OCI-LY7 (cell line): ENCODE measurements around the gene UTP20. TPM values are rescaled to one million over a fixed set of nuclear protein-coding genes. Genes with fewer than 3 reads are reported as not detected.

ENCODE experiments used
- BruUV-seq: library from RNA; stranded (reverse); fragments of 400-500 nt; replicated peaks from 2 replicates; lab custom pipeline; 2021; lab: Mats Ljungman, UMichigan
- CTCF ChIA-PET: fragments of 300-600 bp; sonication (Branson Sonifier 250); formaldehyde crosslinking; loops from one replicate; lab custom pipeline; 2022; ENCODE audit warnings: antibody characterized with exemption; ENCODE audit not compliant: unreplicated experiment; lab: Charles Lee
- POLR2A ChIA-PET: fragments of 300-600 bp; sonication (Branson Sonifier 250); formaldehyde crosslinking; loops from one replicate; lab custom pipeline; 2022; ENCODE audit warnings: antibody characterized with exemption; lab: Charles Lee
- DNase-seq: peaks from one replicate; pipeline ENCODE4 v3.0.0-alpha.2; 2015; ENCODE audit warnings: low spot score
- H2AFZ ChIP-seq: fragments of 200-600 bp; sonication (generic), shearing (Covaris generic); 2 replicates; pipeline ENCODE4 v1.6.1; 2014; ENCODE audit warnings: mild to moderate bottlenecking, antibody characterized with exemption, low read length, moderate library complexity
- H3K27ac ChIP-seq: fragments of 200-600 bp; sonication (generic); 2 replicates; pipeline ENCODE4 v1.5.1; 2014; ENCODE audit warnings: mixed run types, low read depth, mild to moderate bottlenecking, moderate library complexity, low read length, inconsistent platforms; ENCODE audit not compliant: poor library complexity, severe bottlenecking
- H3K36me3 ChIP-seq: fragments of 200-600 bp; sonication (generic); 2 replicates; pipeline ENCODE4 v1.6.1; 2014; ENCODE audit warnings: mild to moderate bottlenecking, antibody characterized with exemption, low read length, moderate library complexity, mixed read lengths; ENCODE audit not compliant: insufficient read depth
- H3K4me1 ChIP-seq: fragments of 200-600 bp; sonication (generic); 2 replicates; pipeline ENCODE4 v1.5.1; 2014; ENCODE audit warnings: mild to moderate bottlenecking, low read length; ENCODE audit not compliant: insufficient read depth, poor library complexity, severe bottlenecking
- H3K4me2 ChIP-seq: fragments of 200-600 bp; sonication (generic); 2 replicates; pipeline ENCODE4 v1.6.1; 2014; ENCODE audit warnings: mild to moderate bottlenecking, low read length
- H3K4me3 ChIP-seq: fragments of 200-600 bp; sonication (generic); 2 replicates; pipeline ENCODE4 v1.5.1; 2014; ENCODE audit warnings: mild to moderate bottlenecking, low read depth, low read length; ENCODE audit not compliant: poor library complexity, severe bottlenecking
- H3K79me2 ChIP-seq: fragments of 200-600 bp; sonication (generic); 2 replicates; pipeline ENCODE4 v1.6.1; 2016; ENCODE audit warnings: low read depth, mild to moderate bottlenecking, low read length, moderate library complexity, mixed read lengths; ENCODE audit not compliant: insufficient read depth
- H3K9me2 ChIP-seq: fragments of 200-600 bp; sonication (generic); 2 replicates; pipeline ENCODE4 v1.6.1; 2016; ENCODE audit warnings: mild to moderate bottlenecking, low read length, mixed read lengths; ENCODE audit not compliant: insufficient read depth
- H3K9me3 ChIP-seq: fragments of 200-600 bp; sonication (generic); 2 replicates; pipeline ENCODE4 v1.6.1; 2014; ENCODE audit warnings: mild to moderate bottlenecking, mixed run types, low read length, mixed read lengths
- H4K20me1 ChIP-seq: fragments of 200-600 bp; sonication (generic); 2 replicates; pipeline ENCODE4 v1.6.1; 2014; ENCODE audit warnings: mild to moderate bottlenecking, antibody characterized with exemption, low read length, moderate library complexity, mixed read lengths; ENCODE audit not compliant: insufficient read depth
- EZH2phosphoT487 ChIP-seq: fragments of 200-600 bp; sonication (generic); IDR thresholded peaks from 2 replicates; pipeline ENCODE4 v1.6.1; 2018; ENCODE audit warnings: low read depth, borderline replicate concordance, mild to moderate bottlenecking, mixed run types, antibody characterized with exemption, low read length, moderate library complexity, mixed read lengths
- intact Hi-C: fragments of 100-400 bp; cut with micrococcal nuclease; formaldehyde crosslinking; loops from one replicate; pipeline ENCODE4 v1.10.0; 2022; ENCODE audit not compliant: unreplicated experiment
- total RNA-seq, 2 experiments: library from RNA; depleted of rRNA in 1 of 2; stranded (reverse); fragments of >200 nt in 1 of 2; shearing (Covaris generic) in 1 of 2; gene quantifications; 2 replicates each; pipeline ENCODE4 v1.2.3, GENCODE V29; 2014 to 2022
- TF ChIP-seq, protein P1 (sequence below): fragments of 200-600 bp; sonication (generic); conservative IDR thresholded peaks from 2 replicates; pipeline ENCODE4 v1.5.1; 2014; ENCODE audit warnings: mild to moderate bottlenecking, antibody characterized with exemption, low read length, moderate library complexity, mixed read lengths

The UTP20 gene
- total RNA-seq, 2 experiments from 2014 or later = 15.7 to 21.4 TPM

DNA sequence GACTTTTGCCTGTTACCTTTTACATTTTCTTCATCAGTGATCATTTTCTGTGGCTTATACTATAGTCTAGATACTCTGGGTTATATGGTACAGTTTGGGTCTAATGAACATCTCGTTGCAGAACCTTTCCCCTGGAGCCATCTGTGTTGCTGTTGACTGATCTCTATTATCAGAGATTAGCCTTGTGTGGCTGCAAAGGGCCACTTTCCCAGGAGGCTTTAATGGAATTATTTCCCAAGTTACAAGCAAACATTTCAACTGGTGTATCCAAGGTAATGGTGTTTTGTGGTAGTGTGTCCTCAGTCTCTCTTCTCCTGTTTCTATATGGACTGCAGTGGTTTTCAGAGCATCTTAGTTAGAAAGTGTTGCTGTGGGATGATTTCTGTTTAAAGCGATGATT lies 25.9 kb downstream of the UTP20 start:
- peaks cover 88% of the 10 kb centered on the region for H3K36me3 ChIP-seq
- H2AFZ ChIP-seq = no peak overlapping the region
- H3K9me2 ChIP-seq = no peaks in the 10 kb centered on the region
- H3K9me3 ChIP-seq = no peaks in the 10 kb centered on the region
- TF ChIP-seq, protein P1, sequence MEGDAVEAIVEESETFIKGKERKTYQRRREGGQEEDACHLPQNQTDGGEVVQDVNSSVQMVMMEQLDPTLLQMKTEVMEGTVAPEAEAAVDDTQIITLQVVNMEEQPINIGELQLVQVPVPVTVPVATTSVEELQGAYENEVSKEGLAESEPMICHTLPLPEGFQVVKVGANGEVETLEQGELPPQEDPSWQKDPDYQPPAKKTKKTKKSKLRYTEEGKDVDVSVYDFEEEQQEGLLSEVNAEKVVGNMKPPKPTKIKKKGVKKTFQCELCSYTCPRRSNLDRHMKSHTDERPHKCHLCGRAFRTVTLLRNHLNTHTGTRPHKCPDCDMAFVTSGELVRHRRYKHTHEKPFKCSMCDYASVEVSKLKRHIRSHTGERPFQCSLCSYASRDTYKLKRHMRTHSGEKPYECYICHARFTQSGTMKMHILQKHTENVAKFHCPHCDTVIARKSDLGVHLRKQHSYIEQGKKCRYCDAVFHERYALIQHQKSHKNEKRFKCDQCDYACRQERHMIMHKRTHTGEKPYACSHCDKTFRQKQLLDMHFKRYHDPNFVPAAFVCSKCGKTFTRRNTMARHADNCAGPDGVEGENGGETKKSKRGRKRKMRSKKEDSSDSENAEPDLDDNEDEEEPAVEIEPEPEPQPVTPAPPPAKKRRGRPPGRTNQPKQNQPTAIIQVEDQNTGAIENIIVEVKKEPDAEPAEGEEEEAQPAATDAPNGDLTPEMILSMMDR = no peak
- no peak for TF ChIP-seq EZH2phosphoT487
- H3K4me3 ChIP-seq = no peak overlapping the region
- no peak for DNase-seq
- H3K4me2 ChIP-seq = no peak overlapping the region
- ChIA-PET POLR2A (no interaction called here), CTCF (interaction anchor here (0.8 kb wide), 1 partner anchor 9 kb away, joined by 3 read pairs; no protein-coding TSS in a partner anchor)
- no peaks in the 10 kb centered on the region for H4K20me1 ChIP-seq
- intact Hi-C loops = no loop called here
- no peaks in the 10 kb centered on the region for H3K79me2 ChIP-seq
- no peaks in the 10 kb centered on the region for H3K4me1 ChIP-seq
- H3K27ac ChIP-seq = no peak overlapping the region
- BruUV-seq = no TSS peak

DNA sequence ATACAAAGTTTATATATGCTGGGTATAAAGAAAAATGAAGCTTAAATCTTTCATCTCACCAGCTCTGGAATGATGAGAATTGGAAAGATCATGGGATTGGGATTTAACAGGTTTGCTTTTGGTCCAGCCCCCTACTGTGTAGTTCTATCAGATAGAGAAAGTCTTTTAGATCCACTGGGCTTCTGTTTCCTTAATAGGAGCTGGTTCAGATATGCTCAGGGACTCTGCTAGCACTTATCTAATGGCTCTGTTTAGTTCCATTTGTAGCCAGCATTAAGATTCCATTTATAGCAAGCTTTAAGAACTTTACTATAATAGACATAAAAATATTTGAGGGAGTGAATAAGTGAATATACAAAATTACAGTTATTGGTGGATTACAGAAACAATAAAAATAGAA lies 42.6 kb downstream of the UTP20 start:
- no TSS peak for BruUV-seq

DNA sequence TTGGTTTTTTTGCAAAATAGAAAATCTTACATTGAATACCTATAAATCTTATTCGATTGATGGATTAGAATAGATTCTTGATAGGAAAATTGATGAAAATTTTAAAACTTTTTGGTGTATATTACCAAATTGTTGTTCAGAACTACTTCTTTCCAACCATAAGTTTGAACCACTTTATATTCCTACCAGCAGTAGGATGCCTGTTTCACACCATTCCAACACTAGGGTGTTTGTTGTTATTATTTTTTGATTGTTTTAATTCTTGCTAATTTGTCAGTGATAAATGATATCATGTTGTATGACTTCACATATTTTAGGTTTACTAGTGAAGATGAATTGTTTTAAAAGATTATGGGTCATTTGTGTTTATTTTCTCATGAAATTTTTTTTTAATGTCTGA lies 43.4 kb downstream of the UTP20 start:
- no peak overlapping the region for H3K4me2 ChIP-seq
- no peaks in the 10 kb centered on the region for H3K79me2 ChIP-seq
- peaks cover 88% of the 10 kb centered on the region for H3K36me3 ChIP-seq
- no peaks in the 10 kb centered on the region for H4K20me1 ChIP-seq
- CTCF ChIA-PET = no interaction called here
- no peaks in the 10 kb centered on the region for H3K9me2 ChIP-seq
- H3K4me1 ChIP-seq = no peaks in the 10 kb centered on the region
- H3K27ac ChIP-seq = no peak overlapping the region
- DNase-seq = no peak
- H3K4me3 ChIP-seq = no peak overlapping the region
- TF ChIP-seq, protein P1 = no peak
- no peak for TF ChIP-seq EZH2phosphoT487
- POLR2A ChIA-PET = interaction anchor here (1.3 kb wide), 1 partner anchor 16 kb away, joined by 4 read pairs; no protein-coding TSS in a partner anchor
- no peaks in the 10 kb centered on the region for H3K9me3 ChIP-seq
- intact Hi-C loops = loop anchor here (10.0 kb wide), 1 partner anchor 498 kb away; no protein-coding TSS in a partner anchor
- BruUV-seq = no TSS peak
- H2AFZ ChIP-seq = no peak overlapping the region

More for the DNA sequence above, 42.6 kb downstream of the UTP20 start:
- DNase-seq = no peak
- CTCF ChIA-PET = no interaction called here
- Histone ChIP-seq H3K9me2 (no peaks in the 10 kb centered on the region), H3K36me3 (peaks cover 88% of the 10 kb centered on the region), H2AFZ (no peak overlapping the region), H3K9me3 (no peaks in the 10 kb centered on the region), H3K27ac (no peak overlapping the region), H3K4me1 (no peaks in the 10 kb centered on the region), H4K20me1 (no peaks in the 10 kb centered on the region), H3K4me3 (no peak overlapping the region), H3K4me2 (no peak overlapping the region), H3K79me2 (no peaks in the 10 kb centered on the region)
- POLR2A ChIA-PET = interaction anchor here (1.2 kb wide), 1 partner anchor 8 kb away, joined by 4 read pairs; no protein-coding TSS in a partner anchor
- intact Hi-C loops = loop anchor here (10.0 kb wide), 1 partner anchor 498 kb away; no protein-coding TSS in a partner anchor
- TF ChIP-seq, protein P1 = no peak
- no peak for TF ChIP-seq EZH2phosphoT487
